Fibroblast of lung (primary cell): ENCODE data around the gene ZDHHC4.

Experiments used
- EZH2 ChIP-seq: IDR thresholded peaks from 2 replicates; pipeline ENCODE4 v1.5.1; 2012; ENCODE audit warnings: low read length, control low read depth, mild to moderate bottlenecking; ENCODE audit errors: missing control alignments
- TF ChIP-seq, protein P1 (sequence below), 2 donors: IDR thresholded peaks in 1 of 2; conservative IDR thresholded peaks in 1 of 2; 1 replicate in 1 of 2; 2 replicates in 1 of 2; pipeline ENCODE4 v1.5.1; 2011 to 2012; ENCODE audit warnings: low read length in 2 of 2, control low read depth in 1 of 2, inconsistent platforms in 1 of 2, low read depth in 1 of 2, mild to moderate bottlenecking in 1 of 2

DNA sequence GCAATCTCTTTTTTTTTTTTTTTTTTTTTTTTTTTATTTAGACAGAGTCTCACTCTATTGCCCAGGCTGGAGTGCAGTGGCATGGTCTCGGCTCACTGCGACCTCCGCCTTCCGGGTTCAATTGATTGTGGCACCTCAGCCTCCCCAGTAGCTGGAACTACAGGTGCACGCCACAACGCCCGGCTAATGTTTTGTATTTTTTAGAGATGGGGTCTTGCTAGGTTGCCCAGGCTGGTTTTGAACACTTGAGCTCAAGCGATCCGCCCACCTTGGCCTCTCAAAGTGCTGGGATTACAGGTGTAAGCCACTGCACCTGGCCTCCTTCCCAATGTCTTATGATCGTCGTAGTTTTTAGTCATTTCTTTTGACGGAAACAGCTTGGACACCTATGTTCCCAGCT is 31.5 kb downstream of the ZDHHC4 start:
- TF ChIP-seq, protein P1, sequence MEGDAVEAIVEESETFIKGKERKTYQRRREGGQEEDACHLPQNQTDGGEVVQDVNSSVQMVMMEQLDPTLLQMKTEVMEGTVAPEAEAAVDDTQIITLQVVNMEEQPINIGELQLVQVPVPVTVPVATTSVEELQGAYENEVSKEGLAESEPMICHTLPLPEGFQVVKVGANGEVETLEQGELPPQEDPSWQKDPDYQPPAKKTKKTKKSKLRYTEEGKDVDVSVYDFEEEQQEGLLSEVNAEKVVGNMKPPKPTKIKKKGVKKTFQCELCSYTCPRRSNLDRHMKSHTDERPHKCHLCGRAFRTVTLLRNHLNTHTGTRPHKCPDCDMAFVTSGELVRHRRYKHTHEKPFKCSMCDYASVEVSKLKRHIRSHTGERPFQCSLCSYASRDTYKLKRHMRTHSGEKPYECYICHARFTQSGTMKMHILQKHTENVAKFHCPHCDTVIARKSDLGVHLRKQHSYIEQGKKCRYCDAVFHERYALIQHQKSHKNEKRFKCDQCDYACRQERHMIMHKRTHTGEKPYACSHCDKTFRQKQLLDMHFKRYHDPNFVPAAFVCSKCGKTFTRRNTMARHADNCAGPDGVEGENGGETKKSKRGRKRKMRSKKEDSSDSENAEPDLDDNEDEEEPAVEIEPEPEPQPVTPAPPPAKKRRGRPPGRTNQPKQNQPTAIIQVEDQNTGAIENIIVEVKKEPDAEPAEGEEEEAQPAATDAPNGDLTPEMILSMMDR (conservative IDR thresholded peaks at IDR 0.05 in 1 of 2, IDR thresholded peaks at IDR 0.05 in 1 of 2; ENCODE audit: low read depth in 1 of 2, low read length in 2 of 2): no peak
- TF ChIP-seq EZH2: no peak
